GM19043 (cell line): ENCODE data around the gene TBC1D10B.

Source experiments
- ATAC-seq: cut with Tn5 transposase; IDR thresholded peaks from one replicate; pipeline ENCODE4 v1.9.1; 2021; ENCODE audit warnings: low read depth; ENCODE audit not compliant: unreplicated experiment

Gene TBC1D10B

DNA sequence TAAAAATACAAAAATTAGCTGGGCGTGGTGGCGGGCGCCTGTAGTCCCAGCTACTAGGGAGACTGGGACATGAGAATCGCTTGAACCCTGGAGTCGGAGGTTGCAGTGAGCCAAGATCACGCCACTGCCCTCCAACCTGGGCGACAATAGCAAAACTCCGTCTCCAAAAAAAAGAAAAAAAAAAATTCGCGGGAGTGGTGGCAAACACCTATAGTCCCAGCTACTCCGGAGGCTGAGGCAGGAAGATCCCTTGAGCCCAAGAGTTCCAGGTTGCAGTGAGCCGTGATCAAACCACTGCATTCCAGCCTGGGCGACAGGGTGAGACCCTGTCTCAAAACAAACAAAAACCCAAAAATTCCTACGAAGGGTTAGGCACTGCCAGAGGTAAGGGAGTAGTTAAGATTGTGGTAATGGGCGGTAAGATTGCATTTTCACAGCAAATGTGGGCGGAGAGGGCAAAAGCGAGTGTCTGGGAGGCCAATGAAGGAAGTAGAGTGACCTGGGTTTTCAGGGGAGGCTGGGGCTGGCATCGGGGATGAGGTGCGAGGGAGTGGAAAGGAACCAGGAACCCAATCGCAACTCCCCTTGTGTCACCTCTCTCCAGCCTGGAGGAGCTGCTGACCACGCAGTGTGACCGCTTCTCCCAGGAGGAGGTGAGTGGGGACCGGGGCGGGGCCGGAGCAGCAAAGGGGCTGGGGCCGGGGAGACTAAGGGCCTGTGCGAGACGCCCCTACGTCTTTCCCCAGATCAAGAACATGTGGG lies 6.9 kb upstream of the TBC1D10B start:
- ATAC-seq = no peak

- no peak for ATAC-seq
These were observed 6.2 kb upstream of the TBC1D10B start for GRCh38 chr16:30376461-30376902.

DNA sequence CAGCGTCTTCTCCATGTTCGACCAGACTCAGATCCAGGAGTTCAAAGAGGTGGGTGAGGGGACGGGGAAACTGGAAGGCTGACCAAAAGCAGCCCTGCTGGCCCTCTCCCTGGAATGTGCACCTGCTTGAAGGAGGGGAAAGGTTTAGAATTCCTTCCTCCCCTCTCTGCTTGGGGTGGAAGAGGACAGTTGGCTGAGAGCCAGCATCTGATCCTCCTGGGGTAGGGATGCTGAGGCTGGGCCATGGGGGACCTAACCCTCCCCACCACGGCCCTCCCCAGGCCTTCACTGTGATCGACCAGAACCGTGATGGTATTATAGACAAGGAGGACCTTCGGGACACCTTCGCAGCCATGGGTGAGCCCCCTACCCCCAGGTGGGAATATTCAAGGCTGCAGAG lies 5.6 kb upstream of the TBC1D10B start:
- no peak for ATAC-seq

DNA sequence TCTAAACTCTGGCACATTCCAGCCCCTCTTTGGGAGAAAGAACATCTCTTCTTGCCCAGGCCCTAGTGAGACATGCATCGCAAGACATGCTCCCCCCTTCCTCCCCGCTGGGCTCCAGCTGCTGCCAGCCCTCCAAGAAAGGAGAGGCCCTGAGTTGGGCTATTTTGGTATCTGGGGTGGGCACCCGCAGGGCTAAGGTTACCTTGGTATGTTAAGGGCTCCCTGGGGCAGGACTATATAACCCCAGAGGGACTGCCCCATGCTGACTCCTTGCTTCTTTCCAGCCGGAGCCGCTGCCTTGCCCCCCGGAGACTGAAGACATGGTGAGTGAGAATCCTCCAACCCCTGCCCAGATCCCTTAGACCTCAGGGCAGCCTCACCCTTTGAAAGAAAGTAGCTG lies 4.2 kb upstream of the TBC1D10B start, which contains the start of gene MYL11:
Gene MYL11, plus strand, starts transcription at position 265 of the 400 bp plus-strand sequence. Its CDS starts 56 bp downstream, at position 321.
- no peak for ATAC-seq

DNA sequence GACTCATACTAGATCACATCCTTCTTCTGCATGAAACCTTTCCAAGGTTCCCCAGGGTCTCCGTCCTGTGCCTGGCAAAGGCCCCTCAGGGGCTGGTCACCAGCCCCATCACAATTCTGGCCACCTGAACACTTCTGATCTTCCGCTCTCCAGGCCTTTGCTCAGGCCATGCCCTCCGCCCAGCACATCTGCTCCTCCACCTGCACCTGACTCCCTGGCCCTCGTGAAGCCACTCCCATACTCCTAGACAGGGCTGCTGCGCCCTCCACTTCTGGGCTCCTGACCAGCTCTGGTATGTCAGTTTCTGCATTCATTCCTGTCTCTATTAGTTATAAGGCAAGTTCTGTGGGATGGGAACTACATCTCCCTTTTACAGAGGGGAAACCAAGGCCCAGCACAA lies 2.4 kb upstream of the TBC1D10B start:
- no peak for ATAC-seq

DNA sequence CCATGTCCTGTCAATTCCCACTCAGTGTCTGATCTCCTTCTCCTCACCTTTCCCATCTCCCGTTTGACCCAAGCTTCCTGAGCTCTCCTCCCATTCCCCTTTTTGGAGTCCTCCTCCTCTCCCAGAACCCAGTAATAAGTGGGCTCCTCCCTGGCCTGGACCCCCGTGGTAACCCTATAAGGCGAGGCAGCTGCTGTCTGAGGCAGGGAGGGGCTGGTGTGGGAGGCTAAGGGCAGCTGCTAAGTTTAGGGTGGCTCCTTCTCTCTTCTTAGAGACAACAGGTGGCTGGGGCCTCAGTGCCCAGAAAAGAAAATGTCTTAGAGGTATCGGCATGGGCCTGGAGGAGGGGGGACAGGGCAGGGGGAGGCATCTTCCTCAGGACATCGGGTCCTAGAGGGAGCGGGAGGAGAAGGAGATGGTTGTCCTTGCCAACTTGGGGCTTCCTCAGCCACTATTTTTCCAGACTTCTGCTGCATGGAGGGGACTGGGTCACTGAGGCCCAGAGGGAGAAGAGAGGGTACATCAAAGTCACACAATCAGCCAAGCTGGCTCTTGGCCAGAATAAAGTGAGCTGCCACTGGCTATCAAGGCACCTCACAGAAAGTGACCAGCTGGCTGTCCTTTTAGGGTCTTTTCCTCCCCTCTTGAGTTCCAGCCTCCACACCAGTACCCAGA lies 1.9 kb upstream of the TBC1D10B start:
- no peak for ATAC-seq

DNA sequence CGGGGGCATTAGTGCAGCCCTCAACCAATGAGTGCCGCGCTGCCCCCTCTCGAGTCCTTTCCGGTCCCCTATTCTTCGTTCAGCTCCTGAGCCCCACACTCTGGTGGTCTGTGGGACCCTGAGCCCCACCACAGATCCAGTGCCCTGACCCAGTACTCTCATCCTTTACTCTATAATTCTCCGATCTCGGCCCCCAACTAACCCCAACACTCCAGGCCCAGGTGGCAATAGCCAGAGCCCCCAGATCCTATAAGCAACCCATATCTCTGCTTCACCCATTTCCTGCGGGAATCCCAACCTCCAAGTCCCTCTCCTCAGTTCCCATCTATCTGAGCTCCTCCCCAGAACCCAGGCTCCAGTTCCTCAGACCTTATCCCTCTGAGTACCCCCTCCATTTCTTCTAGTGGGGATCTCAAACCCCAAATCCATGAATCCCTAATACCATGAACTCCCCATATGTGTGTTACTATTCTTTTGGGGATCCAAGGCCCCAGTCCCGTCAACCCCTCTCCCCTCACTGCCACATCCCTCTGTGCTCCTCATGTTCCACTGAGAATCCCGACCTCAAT lies 1.0 kb upstream of the TBC1D10B start:
- ATAC-seq = no peak

DNA sequence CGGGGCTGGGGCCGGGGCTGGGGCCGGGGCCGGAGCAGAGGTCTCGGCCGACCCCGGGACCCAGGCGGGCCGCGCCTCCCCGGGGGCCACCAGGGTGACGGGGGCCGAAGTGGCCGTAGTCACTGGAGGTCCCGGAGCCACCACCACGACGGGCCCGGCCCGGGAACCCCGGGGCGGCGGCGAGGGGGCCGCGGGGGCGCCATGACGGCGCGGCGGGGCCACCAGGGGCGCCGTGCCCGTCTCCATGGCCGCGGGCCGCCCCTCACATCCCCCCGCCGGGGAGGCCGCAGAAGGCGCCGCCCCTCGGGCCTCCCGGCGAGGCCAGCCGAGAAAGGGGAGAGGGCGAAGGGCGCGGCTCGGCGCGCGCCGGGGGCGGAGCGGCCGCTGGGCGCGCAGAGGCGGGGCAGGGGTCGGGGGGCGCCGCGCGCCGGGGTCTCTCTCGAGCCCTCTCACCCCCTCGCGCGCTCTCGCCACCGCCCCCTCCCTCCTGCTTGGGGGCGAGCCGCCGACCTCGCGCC lies 297 bp downstream of the TBC1D10B start:
- ATAC-seq = no peak

GRCh38 chr16:30369091-30369937 lies 980 bp downstream of the TBC1D10B start:
- ATAC-seq = no peak

DNA sequence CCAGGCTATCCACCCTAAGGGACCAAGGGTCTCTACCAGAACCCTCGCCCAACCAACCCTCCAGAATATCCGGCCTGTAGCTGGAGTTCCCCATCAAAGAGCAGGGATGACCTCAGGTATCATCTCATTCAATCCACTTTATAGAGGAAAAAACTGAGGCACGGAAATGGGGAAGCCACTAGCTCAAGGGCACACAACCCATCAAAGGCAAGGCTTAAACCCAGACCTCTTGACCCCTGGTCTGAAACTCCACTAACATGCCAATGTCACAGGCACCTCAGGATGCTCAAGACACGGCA lies 1.6 kb downstream of the TBC1D10B start:
- no peak for ATAC-seq

- no peak for ATAC-seq
These were observed 2.0 kb downstream of the TBC1D10B start for GRCh38 chr16:30368122-30368791.

DNA sequence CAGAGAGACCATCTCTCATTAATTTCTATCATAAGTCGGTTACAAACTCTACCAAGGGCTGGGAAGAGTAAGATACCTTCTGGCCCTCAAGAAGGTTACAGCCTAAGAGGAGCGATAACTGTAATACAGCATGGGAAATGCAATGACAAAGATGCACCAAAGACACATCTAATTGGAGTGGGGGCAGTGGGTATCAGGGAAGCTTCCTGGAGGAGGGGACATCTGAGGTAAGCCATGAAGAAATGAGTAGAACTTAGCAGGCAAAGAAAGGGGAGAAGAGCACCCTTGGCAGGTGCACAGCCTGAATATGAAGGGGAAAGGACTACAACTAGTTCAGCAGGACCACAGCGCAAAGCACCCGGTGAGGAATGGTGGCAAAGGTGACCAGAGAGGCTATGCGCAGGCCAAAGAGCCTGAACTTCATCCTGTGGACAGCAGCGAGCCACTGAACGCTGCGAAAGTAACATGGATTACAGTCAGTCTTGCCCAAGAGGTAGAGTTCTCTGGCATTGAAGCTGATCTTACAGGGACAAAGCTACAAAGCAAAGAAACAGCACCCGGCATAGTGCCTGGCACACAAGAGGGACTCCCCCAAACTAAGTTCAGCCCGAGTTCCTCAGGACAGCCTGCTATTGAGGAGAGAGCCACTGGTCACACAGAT lies 2.8 kb downstream of the TBC1D10B start:
- no peak for ATAC-seq

- ATAC-seq = no peak
These were observed 3.8 kb downstream of the TBC1D10B start for GRCh38 chr16:30366511-30366910.

DNA sequence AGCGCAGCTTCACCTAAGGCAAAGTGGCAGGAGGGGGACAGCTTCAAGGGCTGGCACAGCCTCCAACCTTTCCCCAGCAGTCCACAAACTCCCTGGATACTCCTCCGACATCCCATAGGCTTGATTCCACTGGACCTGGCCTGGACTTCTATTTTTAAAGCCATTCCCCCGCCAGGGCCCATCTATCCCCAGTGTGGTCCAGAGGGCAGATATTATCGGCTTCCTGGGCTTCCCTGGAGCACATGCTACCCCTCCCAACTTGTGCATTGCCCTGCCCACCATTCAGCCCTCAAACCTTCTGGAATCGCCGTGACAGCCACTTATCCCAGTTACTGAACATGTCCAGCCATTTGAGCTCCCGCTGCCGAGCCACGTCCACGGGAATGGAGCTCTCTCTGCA lies 5.1 kb downstream of the TBC1D10B start:
- ATAC-seq = no peak

GRCh38 chr16:30361180-30361579 lies 9.1 kb downstream of the TBC1D10B start:
- ATAC-seq = no peak

DNA sequence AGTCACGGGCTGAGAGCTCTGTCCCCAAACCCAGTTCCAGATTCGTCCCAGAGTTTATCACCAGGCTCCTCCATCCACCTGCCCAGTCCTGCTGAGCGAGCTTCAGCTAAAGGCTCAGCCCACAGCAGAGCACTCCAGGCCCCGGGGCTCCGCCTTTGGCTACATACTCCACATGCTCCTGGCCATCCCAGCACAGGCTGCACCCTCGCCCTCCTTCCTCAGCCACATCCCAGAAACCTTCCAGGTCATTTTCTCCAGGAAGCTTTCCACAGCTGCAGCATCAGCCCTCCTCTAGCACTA lies 10.5 kb downstream of the TBC1D10B start:
- ATAC-seq = no peak

DNA sequence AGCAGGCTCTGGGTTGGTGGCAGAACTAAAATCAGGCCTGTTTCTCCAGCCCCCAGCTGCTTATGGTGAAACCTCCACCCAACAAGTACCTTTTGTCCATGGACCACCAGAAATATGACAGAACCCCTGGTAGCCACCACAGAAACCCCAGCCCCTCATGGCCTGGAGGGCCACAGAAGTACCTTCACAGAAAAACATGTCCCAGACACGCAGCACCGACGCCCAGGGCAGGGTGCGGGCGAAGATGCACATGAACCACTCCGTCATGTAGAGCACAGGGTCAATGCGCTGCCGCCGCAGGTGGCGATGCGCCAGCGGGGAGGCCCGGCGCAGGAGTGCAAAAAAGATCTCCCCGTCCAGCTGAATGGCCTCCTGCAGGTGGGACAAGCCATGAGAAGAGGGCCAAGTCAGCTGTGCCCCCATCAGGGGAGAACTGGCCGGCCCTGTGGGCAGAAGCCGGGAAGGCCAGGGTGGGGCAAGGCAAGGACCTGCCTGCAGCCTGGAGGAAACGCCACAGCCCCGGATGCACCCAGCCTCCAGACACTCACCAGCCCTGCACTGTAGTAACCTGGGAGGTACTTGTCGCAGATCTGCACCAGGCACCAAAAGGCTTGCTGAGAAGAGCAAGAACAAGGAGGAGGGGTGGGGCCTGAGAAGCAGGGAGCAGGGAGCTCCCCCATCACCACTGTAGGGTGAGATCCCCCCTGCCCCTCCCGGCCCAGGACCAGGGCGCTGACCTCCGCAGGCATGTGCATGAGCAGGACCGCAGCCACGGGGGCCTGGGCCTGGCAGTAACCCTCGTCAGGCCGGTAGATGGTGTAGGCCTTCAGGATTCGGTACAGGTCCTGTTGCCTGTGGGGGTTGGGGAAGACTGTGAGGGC lies 11.1 kb downstream of the TBC1D10B start:
- ATAC-seq = no peak

DNA sequence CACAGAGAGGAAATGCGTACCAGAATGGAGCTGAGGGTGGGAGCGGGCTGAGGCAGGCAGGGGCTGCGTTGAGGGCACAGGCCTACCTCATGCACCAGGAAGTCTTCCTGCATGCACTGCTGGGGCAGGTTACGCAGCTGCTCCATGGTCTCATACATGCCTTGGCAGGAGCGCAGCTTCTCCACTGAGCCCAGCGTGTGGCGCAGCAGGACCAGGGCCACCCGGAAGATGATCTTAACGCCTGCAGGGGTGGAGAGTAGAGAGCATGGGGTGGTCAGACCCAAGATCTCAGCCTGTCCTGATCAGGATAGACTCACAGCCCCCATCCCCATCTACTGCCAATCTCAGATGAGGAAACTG lies 11.7 kb downstream of the TBC1D10B start:
- no peak for ATAC-seq
